Neural progenitor cell (in vitro differentiated cells): Measurements from ENCODE around the gene PITPNB.

ENCODE experiments used
- EZH2phosphoT487 ChIP-seq: fragments of 200-600 bp; sonication (generic); IDR thresholded peaks from 2 replicates; pipeline ENCODE4 v1.6.1; 2017; ENCODE audit warnings: antibody characterized with exemption
- TF ChIP-seq, protein P1 (sequence below): fragments of 200-600 bp; sonication (generic); IDR thresholded peaks from 2 replicates; pipeline ENCODE4 v1.5.1; 2017; ENCODE audit warnings: antibody characterized with exemption, mild to moderate bottlenecking

DNA sequence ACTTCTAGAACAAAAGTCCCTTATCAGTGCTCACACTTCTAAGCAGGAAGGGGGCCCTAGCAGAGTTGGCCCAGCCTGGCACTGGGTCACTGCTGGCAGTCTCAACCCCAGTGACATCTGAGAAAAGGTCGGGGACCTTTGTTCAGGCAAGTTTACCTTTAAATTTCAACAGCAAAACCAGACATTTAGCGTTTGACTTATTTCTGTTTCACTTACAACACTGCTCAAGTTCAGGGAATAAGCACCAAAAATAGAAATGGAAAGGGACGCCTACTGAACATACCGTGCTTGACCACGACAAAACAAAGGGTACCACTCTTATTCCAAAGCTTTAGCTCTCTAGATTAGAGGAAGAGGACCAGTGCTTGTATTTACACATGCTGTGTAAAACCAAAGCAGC lies 26.2 kb downstream of the PITPNB start:
- TF ChIP-seq, protein P1, sequence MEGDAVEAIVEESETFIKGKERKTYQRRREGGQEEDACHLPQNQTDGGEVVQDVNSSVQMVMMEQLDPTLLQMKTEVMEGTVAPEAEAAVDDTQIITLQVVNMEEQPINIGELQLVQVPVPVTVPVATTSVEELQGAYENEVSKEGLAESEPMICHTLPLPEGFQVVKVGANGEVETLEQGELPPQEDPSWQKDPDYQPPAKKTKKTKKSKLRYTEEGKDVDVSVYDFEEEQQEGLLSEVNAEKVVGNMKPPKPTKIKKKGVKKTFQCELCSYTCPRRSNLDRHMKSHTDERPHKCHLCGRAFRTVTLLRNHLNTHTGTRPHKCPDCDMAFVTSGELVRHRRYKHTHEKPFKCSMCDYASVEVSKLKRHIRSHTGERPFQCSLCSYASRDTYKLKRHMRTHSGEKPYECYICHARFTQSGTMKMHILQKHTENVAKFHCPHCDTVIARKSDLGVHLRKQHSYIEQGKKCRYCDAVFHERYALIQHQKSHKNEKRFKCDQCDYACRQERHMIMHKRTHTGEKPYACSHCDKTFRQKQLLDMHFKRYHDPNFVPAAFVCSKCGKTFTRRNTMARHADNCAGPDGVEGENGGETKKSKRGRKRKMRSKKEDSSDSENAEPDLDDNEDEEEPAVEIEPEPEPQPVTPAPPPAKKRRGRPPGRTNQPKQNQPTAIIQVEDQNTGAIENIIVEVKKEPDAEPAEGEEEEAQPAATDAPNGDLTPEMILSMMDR: no peak
- no peak for TF ChIP-seq EZH2phosphoT487
